H9 (cell line): ENCODE measurements around the gene HAUS1. TPM values are rescaled to one million over a fixed set of nuclear protein-coding genes. Genes with fewer than 3 reads are reported as not detected.

Experiments
- DNase-seq: peaks from one replicate; pipeline ENCODE4 v3.0.0-alpha.2; 2017
- H2AFZ ChIP-seq: one replicate; pipeline ENCODE4 v1.6.1; 2013; ENCODE audit warnings: mild to moderate bottlenecking, low read length, control low read depth, moderate library complexity
- H2AK5ac ChIP-seq: 2 replicates; pipeline ENCODE4 v1.6.1; 2013; ENCODE audit warnings: low read length, control low read depth, mixed read lengths; ENCODE audit not compliant: insufficient read length
- H2BK120ac ChIP-seq: one replicate; pipeline ENCODE4 v1.6.1; 2013; ENCODE audit warnings: low read depth, mild to moderate bottlenecking, low read length, control low read depth, inconsistent platforms; ENCODE audit not compliant: poor library complexity, severe bottlenecking
- H2BK12ac ChIP-seq: 2 replicates; pipeline ENCODE4 v1.6.1; 2013; ENCODE audit warnings: low read length, control low read depth, mixed read lengths, low read depth; ENCODE audit not compliant: insufficient read length
- H2BK15ac ChIP-seq: 2 replicates; pipeline ENCODE4 v1.6.1; 2013; ENCODE audit warnings: low read depth, low read length, control low read depth
- H2BK20ac ChIP-seq: one replicate; pipeline ENCODE4 v1.6.1; 2013; ENCODE audit warnings: low read depth, mild to moderate bottlenecking, low read length, control low read depth, inconsistent platforms; ENCODE audit not compliant: poor library complexity, severe bottlenecking
- H2BK5ac ChIP-seq: 2 replicates; pipeline ENCODE4 v1.6.1; 2013; ENCODE audit warnings: low read length, control low read depth, mixed read lengths; ENCODE audit not compliant: insufficient read length
- H3K14ac ChIP-seq: 2 replicates; pipeline ENCODE4 v1.6.1; 2013; ENCODE audit warnings: low read length, control low read depth; ENCODE audit not compliant: insufficient read depth
- H3K18ac ChIP-seq: 2 replicates; pipeline ENCODE4 v1.6.1; 2013; ENCODE audit warnings: low read depth, mild to moderate bottlenecking, mixed read lengths, low read length, control low read depth; ENCODE audit not compliant: insufficient read length
- H3K23ac ChIP-seq: 2 replicates; pipeline ENCODE4 v1.6.1; 2013; ENCODE audit warnings: low read length, control low read depth, mixed read lengths, low read depth; ENCODE audit not compliant: insufficient read length
- H3K23me2 ChIP-seq: 2 replicates; pipeline ENCODE4 v1.6.1; 2013; ENCODE audit warnings: low read depth, mild to moderate bottlenecking, mixed read lengths, low read length, control low read depth; ENCODE audit not compliant: insufficient read length, poor library complexity, severe bottlenecking
- H3K27ac ChIP-seq: 2 replicates; pipeline ENCODE4 v1.5.1; 2013; ENCODE audit warnings: low read length, control low read depth, mixed read lengths, low read depth; ENCODE audit not compliant: insufficient read length
- H3K27me3 ChIP-seq: 2 replicates; pipeline ENCODE4 v1.6.1; 2013; ENCODE audit warnings: low read length, control low read depth, inconsistent platforms; ENCODE audit not compliant: insufficient read depth
- H3K4ac ChIP-seq: 2 replicates; pipeline ENCODE4 v1.6.1; 2013; ENCODE audit warnings: low read depth, mild to moderate bottlenecking, control low read depth, inconsistent platforms, low read length, moderate library complexity
- H3K4me1 ChIP-seq: 2 replicates; pipeline ENCODE4 v1.6.1; 2013; ENCODE audit warnings: low read length, control low read depth, inconsistent platforms; ENCODE audit not compliant: insufficient read depth
- H3K4me2 ChIP-seq: 2 replicates; pipeline ENCODE4 v1.6.1; 2013; ENCODE audit warnings: low read length, control low read depth, mixed read lengths; ENCODE audit not compliant: insufficient read length, insufficient read depth
- H3K56ac ChIP-seq: 2 replicates; pipeline ENCODE4 v1.6.1; 2013; ENCODE audit warnings: low read depth, mild to moderate bottlenecking, mixed read lengths, low read length, control low read depth; ENCODE audit not compliant: insufficient read length
- H3K79me1 ChIP-seq: 2 replicates; pipeline ENCODE4 v1.6.1; 2013; ENCODE audit warnings: low read depth, mild to moderate bottlenecking, moderate library complexity, low read length, control low read depth, inconsistent platforms; ENCODE audit not compliant: insufficient read depth, poor library complexity, severe bottlenecking
- H3K79me2 ChIP-seq: 2 replicates; pipeline ENCODE4 v1.6.1; 2013; ENCODE audit warnings: low read length, control low read depth, inconsistent platforms; ENCODE audit not compliant: insufficient read depth
- H3K9ac ChIP-seq: 2 replicates; pipeline ENCODE4 v1.6.1; 2013; ENCODE audit warnings: low read length, control low read depth, mixed read lengths; ENCODE audit not compliant: insufficient read length; ENCODE audit errors: extremely low read depth
- H3K9me3 ChIP-seq: one replicate; pipeline ENCODE4 v1.6.1; 2013; ENCODE audit warnings: low read depth, low read length, inconsistent platforms; ENCODE audit not compliant: control insufficient read depth
- H3T11ph ChIP-seq: one replicate; pipeline ENCODE4 v1.6.1; 2013; ENCODE audit warnings: mild to moderate bottlenecking, low read length, control low read depth, inconsistent platforms
- H4K20me1 ChIP-seq: one replicate; pipeline ENCODE4 v1.6.1; 2013; ENCODE audit not compliant: control insufficient read depth, insufficient read length, insufficient read depth
- H4K5ac ChIP-seq: 2 replicates; pipeline ENCODE4 v1.6.1; 2013; ENCODE audit warnings: low read depth, mild to moderate bottlenecking, mixed read lengths, low read length, control low read depth; ENCODE audit not compliant: insufficient read length
- H4K8ac ChIP-seq: replicated peaks from 2 replicates; pipeline ENCODE4 v1.6.1; 2013; ENCODE audit warnings: low read length, control low read depth, mixed read lengths, low read depth; ENCODE audit not compliant: insufficient read length
- H4K91ac ChIP-seq: 2 replicates; pipeline ENCODE4 v1.6.1; 2013; ENCODE audit warnings: low read depth, mild to moderate bottlenecking, moderate library complexity, mixed read lengths, low read length, control low read depth; ENCODE audit not compliant: insufficient read length
- H3K27ac Mint-ChIP-seq, 3 experiments: 2 replicates in 2 of 3; 3 replicates in 1 of 3; pipeline ENCODE4 v1.8.0; 2020 to 2021; ENCODE audit warnings: mixed read lengths in 3 of 3, mild to moderate bottlenecking in 1 of 3, moderate library complexity in 1 of 3
- H3K27me3 Mint-ChIP-seq: 2 replicates; pipeline ENCODE4 v1.8.0; 2021; ENCODE audit warnings: low read depth, mild to moderate bottlenecking, moderate library complexity, mixed read lengths
- H3K36me3 Mint-ChIP-seq, 3 experiments: 2 replicates in 2 of 3; 3 replicates in 1 of 3; pipeline ENCODE4 v1.8.0; 2020 to 2021; ENCODE audit warnings: low read depth in 3 of 3, mixed read lengths in 3 of 3; ENCODE audit not compliant: insufficient read depth in 1 of 3
- H3K4me1 Mint-ChIP-seq, 2 experiments: 2 replicates each; pipeline ENCODE4 v1.8.0; 2020; ENCODE audit warnings: mixed read lengths in 2 of 2
- H3K4me3 Mint-ChIP-seq, 2 experiments: 2 replicates in 1 of 2; 3 replicates in 1 of 2; pipeline ENCODE4 v1.8.0; 2020 to 2021; ENCODE audit warnings: mild to moderate bottlenecking in 2 of 2, mixed read lengths in 2 of 2, moderate library complexity in 1 of 2
- H3K9me3 Mint-ChIP-seq, 2 experiments: 2 replicates in 1 of 2; 3 replicates in 1 of 2; pipeline ENCODE4 v1.8.0; 2020; ENCODE audit warnings: mild to moderate bottlenecking in 2 of 2, mixed read lengths in 2 of 2, moderate library complexity in 1 of 2
- total RNA-seq: library from RNA; stranded (reverse); gene quantifications from 2 replicates; pipeline ENCODE4 v1.2.1, GENCODE V29; 2021
- TF ChIP-seq, protein P1 (sequence below): fragments of 200-600 bp; sonication (generic); conservative IDR thresholded peaks from 3 replicates; pipeline ENCODE4 v1.8.0; 2021; ENCODE audit warnings: antibody characterized with exemption, mild to moderate bottlenecking

HAUS1 gene
- total RNA-seq, 1 experiment from 2014 or later = 87.0 TPM

DNA sequence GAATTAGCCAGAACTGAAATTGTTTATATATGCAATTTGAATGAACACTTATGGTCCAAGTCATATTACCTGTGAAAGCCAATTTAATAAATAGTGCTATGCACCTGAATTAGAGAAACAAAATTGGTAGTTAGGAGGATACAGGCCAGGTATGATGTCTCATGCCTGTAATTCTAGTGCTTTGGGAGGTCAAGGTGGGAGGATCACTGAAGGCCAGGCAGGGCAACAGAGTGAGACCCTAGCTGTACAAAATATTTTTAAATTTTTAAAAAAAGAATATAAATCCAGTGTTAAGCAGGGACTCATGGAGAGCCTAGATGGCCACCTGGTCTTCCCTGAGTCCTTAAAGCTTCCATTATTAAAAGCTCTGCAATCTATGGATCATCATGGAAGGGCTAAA is 24.8 kb upstream of the HAUS1 start:
- no peak overlapping the region for H2BK120ac ChIP-seq
- no peak overlapping the region for H3K27ac ChIP-seq
- H3K27ac Mint-ChIP-seq = no peak overlapping the region
- H3K4ac ChIP-seq = no peak overlapping the region
- no peaks in the 10 kb centered on the region for H3K27me3 ChIP-seq
- H3K36me3 Mint-ChIP-seq = peaks cover 31 to 71% (median 56%) of the 10 kb centered on the region in 3 experiments
- H3K14ac ChIP-seq = no peak overlapping the region
- H3K4me1 Mint-ChIP-seq = no peaks in the 10 kb centered on the region
- no peak overlapping the region for H2BK12ac ChIP-seq
- no peak overlapping the region for H3K23ac ChIP-seq
- no peak overlapping the region for H3K18ac ChIP-seq
- H3K4me3 Mint-ChIP-seq = no peak overlapping the region
- no peaks in the 10 kb centered on the region for H3K79me1 ChIP-seq
- no peak overlapping the region for H2BK5ac ChIP-seq
- no peaks in the 10 kb centered on the region for H3K9me3 ChIP-seq
- H2AFZ ChIP-seq = no peak overlapping the region
- H3K56ac ChIP-seq = no peak overlapping the region
- H2BK20ac ChIP-seq = no peak overlapping the region
- no peaks in the 10 kb centered on the region for H3K79me2 ChIP-seq
- no peaks in the 10 kb centered on the region for H3K9me3 Mint-ChIP-seq
- no peaks in the 10 kb centered on the region for H3K23me2 ChIP-seq
- H4K8ac ChIP-seq = no peak overlapping the region
- H4K20me1 ChIP-seq = no peaks in the 10 kb centered on the region
- H2BK15ac ChIP-seq = no peak overlapping the region
- H2AK5ac ChIP-seq = no peak overlapping the region
- no peak overlapping the region for H3T11ph ChIP-seq
- no peak overlapping the region for H4K91ac ChIP-seq
- no peaks in the 10 kb centered on the region for H3K4me1 ChIP-seq
- no peak for DNase-seq
- no peaks in the 10 kb centered on the region for H3K27me3 Mint-ChIP-seq
- no peak overlapping the region for H3K9ac ChIP-seq
- H4K5ac ChIP-seq = no peak overlapping the region
- TF ChIP-seq, protein P1, sequence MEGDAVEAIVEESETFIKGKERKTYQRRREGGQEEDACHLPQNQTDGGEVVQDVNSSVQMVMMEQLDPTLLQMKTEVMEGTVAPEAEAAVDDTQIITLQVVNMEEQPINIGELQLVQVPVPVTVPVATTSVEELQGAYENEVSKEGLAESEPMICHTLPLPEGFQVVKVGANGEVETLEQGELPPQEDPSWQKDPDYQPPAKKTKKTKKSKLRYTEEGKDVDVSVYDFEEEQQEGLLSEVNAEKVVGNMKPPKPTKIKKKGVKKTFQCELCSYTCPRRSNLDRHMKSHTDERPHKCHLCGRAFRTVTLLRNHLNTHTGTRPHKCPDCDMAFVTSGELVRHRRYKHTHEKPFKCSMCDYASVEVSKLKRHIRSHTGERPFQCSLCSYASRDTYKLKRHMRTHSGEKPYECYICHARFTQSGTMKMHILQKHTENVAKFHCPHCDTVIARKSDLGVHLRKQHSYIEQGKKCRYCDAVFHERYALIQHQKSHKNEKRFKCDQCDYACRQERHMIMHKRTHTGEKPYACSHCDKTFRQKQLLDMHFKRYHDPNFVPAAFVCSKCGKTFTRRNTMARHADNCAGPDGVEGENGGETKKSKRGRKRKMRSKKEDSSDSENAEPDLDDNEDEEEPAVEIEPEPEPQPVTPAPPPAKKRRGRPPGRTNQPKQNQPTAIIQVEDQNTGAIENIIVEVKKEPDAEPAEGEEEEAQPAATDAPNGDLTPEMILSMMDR = no peak
- H3K4me2 ChIP-seq = no peak overlapping the region
